Endothelial cell (in vitro differentiated cells): ENCODE measurements around the gene WDR59. TPM values are rescaled to one million over a fixed set of nuclear protein-coding genes. Genes with fewer than 3 reads are reported as not detected.

Source experiments
- DNase-seq: peaks from one replicate; pipeline ENCODE4 v3.0.0; 2021; ENCODE audit warnings: low spot score
- H3K27ac Mint-ChIP-seq: one replicate; pipeline ENCODE4 v1.8.0; 2021; ENCODE audit warnings: mixed read lengths, inconsistent platforms; ENCODE audit not compliant: unreplicated experiment
- H3K27me3 Mint-ChIP-seq: one replicate; pipeline ENCODE4 v1.8.0; 2021; ENCODE audit warnings: mild to moderate bottlenecking, moderate library complexity, mixed read lengths, inconsistent platforms; ENCODE audit not compliant: unreplicated experiment
- H3K36me3 Mint-ChIP-seq: one replicate; pipeline ENCODE4 v1.8.0; 2021; ENCODE audit warnings: mild to moderate bottlenecking, low read depth, mixed read lengths, inconsistent platforms; ENCODE audit not compliant: unreplicated experiment
- H3K4me1 Mint-ChIP-seq: one replicate; pipeline ENCODE4 v1.8.0; 2021; ENCODE audit warnings: mild to moderate bottlenecking, mixed read lengths, inconsistent platforms; ENCODE audit not compliant: unreplicated experiment
- H3K4me3 Mint-ChIP-seq: one replicate; pipeline ENCODE4 v1.8.0; 2021; ENCODE audit warnings: mild to moderate bottlenecking, mixed read lengths, inconsistent platforms; ENCODE audit not compliant: unreplicated experiment
- H3K9me3 Mint-ChIP-seq: one replicate; pipeline ENCODE4 v1.8.0; 2021; ENCODE audit warnings: mixed read lengths, inconsistent platforms; ENCODE audit not compliant: unreplicated experiment
- long read RNA-seq: library from polyadenylated mRNA; unstranded; transcript quantifications from one replicate; pipeline ENCODE4 v2.0.0, GENCODE V29; 2020; ENCODE audit not compliant: unreplicated experiment
- total RNA-seq: library from RNA; stranded (reverse); fragmentation: NEBNext Ultra II Directional; extraction: Animal tissue kit (Norgen Biotek cat#: 25700); gene quantifications from one replicate; pipeline ENCODE4 v1.2.1, GENCODE V29; 2021; ENCODE audit not compliant: unreplicated experiment
- TF ChIP-seq, protein P1 (sequence below): fragments of 200-600 bp; sonication (generic); IDR thresholded peaks from one replicate; pipeline ENCODE4 v1.5.0; 2021; ENCODE audit warnings: antibody characterized with exemption; ENCODE audit not compliant: unreplicated experiment

The WDR59 gene
- 107 TPM for total RNA-seq
- long read RNA-seq, partial matches to known transcripts = 6 of 6 reads
- long read RNA-seq, other reads (novel, unspliced or antisense) = 0 of 6 reads

- H3K27me3 Mint-ChIP-seq = peaks cover 3% of the 10 kb centered on the region
- TF ChIP-seq, protein P1, sequence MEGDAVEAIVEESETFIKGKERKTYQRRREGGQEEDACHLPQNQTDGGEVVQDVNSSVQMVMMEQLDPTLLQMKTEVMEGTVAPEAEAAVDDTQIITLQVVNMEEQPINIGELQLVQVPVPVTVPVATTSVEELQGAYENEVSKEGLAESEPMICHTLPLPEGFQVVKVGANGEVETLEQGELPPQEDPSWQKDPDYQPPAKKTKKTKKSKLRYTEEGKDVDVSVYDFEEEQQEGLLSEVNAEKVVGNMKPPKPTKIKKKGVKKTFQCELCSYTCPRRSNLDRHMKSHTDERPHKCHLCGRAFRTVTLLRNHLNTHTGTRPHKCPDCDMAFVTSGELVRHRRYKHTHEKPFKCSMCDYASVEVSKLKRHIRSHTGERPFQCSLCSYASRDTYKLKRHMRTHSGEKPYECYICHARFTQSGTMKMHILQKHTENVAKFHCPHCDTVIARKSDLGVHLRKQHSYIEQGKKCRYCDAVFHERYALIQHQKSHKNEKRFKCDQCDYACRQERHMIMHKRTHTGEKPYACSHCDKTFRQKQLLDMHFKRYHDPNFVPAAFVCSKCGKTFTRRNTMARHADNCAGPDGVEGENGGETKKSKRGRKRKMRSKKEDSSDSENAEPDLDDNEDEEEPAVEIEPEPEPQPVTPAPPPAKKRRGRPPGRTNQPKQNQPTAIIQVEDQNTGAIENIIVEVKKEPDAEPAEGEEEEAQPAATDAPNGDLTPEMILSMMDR = no peak
- no peaks in the 10 kb centered on the region for H3K4me1 Mint-ChIP-seq
- no peaks in the 10 kb centered on the region for H3K9me3 Mint-ChIP-seq
- H3K4me3 Mint-ChIP-seq = peak within 1 kb of the TSS; percentile 96
- DNase-seq = peak; percentile 96
- no peaks in the 10 kb centered on the region for H3K36me3 Mint-ChIP-seq
- H3K27ac Mint-ChIP-seq = no peak within 1 kb of the TSS
Observed at GRCh38 chr16:74984529-74985296, at the start of gene WDR59. WDR59 (minus strand) TSS chr16:74985123; CDS start chr16:74985017, 106 bp downstream.

GRCh38 chr16:75032655-75033054 lies 47.7 kb upstream of the WDR59 start:
- Mint-ChIP-seq H3K4me1 (peaks cover 14% of the 10 kb centered on the region), H3K27me3 (no peaks in the 10 kb centered on the region), H3K27ac (peak overlapping the region; percentile 80), H3K9me3 (no peaks in the 10 kb centered on the region), H3K36me3 (peaks cover 5% of the 10 kb centered on the region), H3K4me3 (no peak overlapping the region)
- DNase-seq = no peak
- TF ChIP-seq, protein P1 = no peak

- no peak for DNase-seq
- H3K36me3 Mint-ChIP-seq = peaks cover 3% of the 10 kb centered on the region
- TF ChIP-seq, protein P1 = no peak
- H3K4me1 Mint-ChIP-seq = peaks cover 18% of the 10 kb centered on the region
- no peak overlapping the region for H3K4me3 Mint-ChIP-seq
- H3K9me3 Mint-ChIP-seq = no peaks in the 10 kb centered on the region
- no peaks in the 10 kb centered on the region for H3K27me3 Mint-ChIP-seq
- no peak overlapping the region for H3K27ac Mint-ChIP-seq
Observed at GRCh38 chr16:75029854-75030253, 44.9 kb upstream of the WDR59 start.

DNA sequence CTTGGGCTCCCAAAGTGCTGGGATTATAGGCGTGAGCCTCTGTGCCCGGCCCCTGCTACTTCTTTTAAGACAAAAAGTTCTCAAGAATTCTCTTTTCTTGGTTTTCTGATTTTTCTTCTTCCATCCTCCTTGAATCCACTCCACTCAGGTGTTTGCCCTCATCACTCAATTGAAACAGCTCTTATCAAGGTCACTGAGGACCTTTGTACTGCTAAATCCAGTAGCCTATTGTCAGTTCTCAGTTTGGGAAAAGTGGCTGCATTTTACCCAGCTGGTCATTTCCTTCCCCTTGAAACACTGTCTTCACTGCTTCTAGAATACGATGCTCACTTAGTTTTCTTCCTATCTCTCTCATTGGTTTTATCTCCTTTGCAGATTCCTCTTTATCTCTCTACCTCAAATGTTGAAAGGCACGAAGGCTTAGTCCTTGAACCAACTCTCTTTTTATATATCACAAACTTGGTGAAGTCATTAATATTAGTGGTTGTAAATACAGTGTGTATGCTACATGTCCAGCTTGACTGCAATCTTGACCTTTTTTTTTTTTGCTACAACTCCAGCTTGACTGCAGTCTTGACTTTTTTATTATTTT lies 43.7 kb upstream of the WDR59 start:
- Mint-ChIP-seq H3K9me3 (no peaks in the 10 kb centered on the region), H3K4me1 (peaks cover 22% of the 10 kb centered on the region)
- TF ChIP-seq, protein P1 = no peak

More for the DNA sequence above, 43.7 kb upstream of the WDR59 start:
- H3K4me3 Mint-ChIP-seq = no peak overlapping the region
- H3K36me3 Mint-ChIP-seq = peaks cover 3% of the 10 kb centered on the region
- DNase-seq = no peak
- no peak overlapping the region for H3K27ac Mint-ChIP-seq
- no peaks in the 10 kb centered on the region for H3K27me3 Mint-ChIP-seq
